Gastroesophageal sphincter (tissue), 4 donors: ENCODE data around the gene COL7A1. TPM values are rescaled to one million over a fixed set of nuclear protein-coding genes. Genes with fewer than 3 reads are reported as not detected.

Experiments used
- ATAC-seq: fragments of 150-250 bp; one replicate; pipeline ENCODE4 v1.9.1; 2016; ENCODE audit warnings: mild to moderate bottlenecking, moderate library complexity
- H3K27ac ChIP-seq, 4 donors: fragments of 200-600 bp; sonication (generic) in 3 of 4; 1 replicate in 3 of 4; 2 replicates in 1 of 4; pipeline ENCODE4 v1.5.1; 2016 to 2019
- H3K27me3 ChIP-seq: fragments of 200-600 bp; sonication (generic); one replicate; pipeline ENCODE4 v1.5.1; 2019
- H3K36me3 ChIP-seq, 2 donors: fragments of 200-600 bp; sonication (generic); one replicate each; pipeline ENCODE4 v1.5.1; 2019; ENCODE audit warnings: control low read depth in 1 of 2
- H3K4me1 ChIP-seq, 3 donors: fragments of 200-600 bp; sonication (generic); 1 replicate in 2 of 3; 2 replicates in 1 of 3; pipeline ENCODE4 v1.5.1; 2016 to 2019; ENCODE audit warnings: control low read depth in 2 of 3
- H3K4me3 ChIP-seq, 2 donors: fragments of 200-600 bp; sonication (generic); one replicate each; pipeline ENCODE4 v1.5.1; 2019; ENCODE audit warnings: mild to moderate bottlenecking in 1 of 2, moderate library complexity in 1 of 2
- H3K9me3 ChIP-seq, 3 donors: fragments of 200-600 bp; sonication (generic); one replicate each; pipeline ENCODE4 v1.5.1; 2017 to 2019; ENCODE audit warnings: control low read depth in 2 of 3
- CTCF ChIP-seq, 4 experiments: fragments of 200-600 bp in 2 of 4; fragments of 450-650 bp in 2 of 4; sonication (generic) in 1 of 4; IDR thresholded peaks; one replicate each; pipeline ENCODE4 v1.5.1; 2017 to 2019; ENCODE audit warnings: antibody characterized with exemption in 4 of 4, mild to moderate bottlenecking in 2 of 4, moderate library complexity in 2 of 4
- EP300 ChIP-seq: sonication (generic); formaldehyde crosslinking; IDR thresholded peaks from one replicate; pipeline ENCODE4 v1.6.1; 2017; ENCODE audit warnings: antibody characterized with exemption, mild to moderate bottlenecking
- POLR2A ChIP-seq, 2 donors: fragments of 450-650 bp; IDR thresholded peaks; one replicate each; pipeline ENCODE4 v1.6.1; 2017; ENCODE audit warnings: antibody characterized with exemption in 2 of 2, mild to moderate bottlenecking in 2 of 2, moderate library complexity in 1 of 2
- POLR2AphosphoS5 ChIP-seq: sonication (generic); formaldehyde crosslinking; IDR thresholded peaks from one replicate; pipeline ENCODE4 v1.6.1; 2017; ENCODE audit warnings: antibody characterized with exemption
- WGBS, 2 donors: methylation state at CpG; one replicate each; pipeline ENCODE4 v1.1.5; 2018; ENCODE audit warnings: low coverage in 1 of 2; 5-methylcytosine and 5-hydroxymethylcytosine counted together
- total RNA-seq, 4 donors: library from RNA; depleted of rRNA; stranded (reverse); fragments of >200 nt; gene quantifications; one replicate each; pipeline ENCODE4 v1.1.0, GENCODE V29; 2016

Gene COL7A1
- total RNA-seq, 4 donors from 2014 or later = 1.7 to 3.9 (median 1.9) TPM

GRCh38 chr3:48598323-48599076 lies 3.4 kb upstream of the COL7A1 start:
- ATAC-seq = peak; percentile 63
- WGBS, 2 donors = 36% methylated on average over 2 of the region's 5 CpGs; no CpG with 5 or more reads in 1 of the 2 donors
- peaks cover 0 to 63% of the 10 kb centered on the region in 2 donors for H3K36me3 ChIP-seq
- peak overlapping the region in 3 of 4 donors; percentile 74 to 89 (median 83) for H3K27ac ChIP-seq
- H3K4me3 ChIP-seq = no peak overlapping the region
- H3K4me1 ChIP-seq = peaks cover 0 to 42% (median 32%) of the 10 kb centered on the region in 3 donors
- peak; percentile 40 for TF ChIP-seq POLR2AphosphoS5
- peak in 1 of 4 experiments; percentile 4 for TF ChIP-seq CTCF (IDR thresholded peaks at IDR 0.05)
- TF ChIP-seq EP300 = no peak
- peaks cover 19% of the 10 kb centered on the region for H3K27me3 ChIP-seq
- H3K9me3 ChIP-seq = no peaks in the 10 kb centered on the region

- no peak for TF ChIP-seq EP300
- TF ChIP-seq CTCF (IDR thresholded peaks at IDR 0.05) = no peak
- TF ChIP-seq POLR2A (IDR thresholded peaks at IDR 0.05) = no peak
- no peak for TF ChIP-seq POLR2AphosphoS5
- H3K9me3 ChIP-seq = no peaks in the 10 kb centered on the region
- H3K36me3 ChIP-seq = peaks cover 0 to 52% of the 10 kb centered on the region in 2 donors
- H3K27ac ChIP-seq = peak overlapping the region in 3 of 4 donors; percentile 74 to 89 (median 83)
- WGBS, 2 donors = 68% methylated on average over 3 of the region's 6 CpGs; no CpG with 5 or more reads in 1 of the 2 donors
- H3K27me3 ChIP-seq = peaks cover 30% of the 10 kb centered on the region
- no peak overlapping the region for H3K4me3 ChIP-seq
- ATAC-seq = no peak
- peaks cover 0 to 42% (median 32%) of the 10 kb centered on the region in 3 donors for H3K4me1 ChIP-seq
These were observed 2.3 kb upstream of the COL7A1 start for GRCh38 chr3:48597408-48597800.

- no peak for ATAC-seq
- TF ChIP-seq EP300 = no peak
- no peak for TF ChIP-seq POLR2A (IDR thresholded peaks at IDR 0.05)
- TF ChIP-seq POLR2AphosphoS5 = no peak
- TF ChIP-seq CTCF (IDR thresholded peaks at IDR 0.05) = no peak
- H3K4me1 ChIP-seq = peaks cover 0 to 42% (median 32%) of the 10 kb centered on the region in 3 donors
- peak overlapping the region in 3 of 4 donors; percentile 74 to 89 (median 83) for H3K27ac ChIP-seq
- H3K9me3 ChIP-seq = no peaks in the 10 kb centered on the region
- 63 to 100% methylated on average over 1 to 3 of the region's 8 CpGs for WGBS, 2 donors
- H3K27me3 ChIP-seq = peaks cover 36% of the 10 kb centered on the region
- H3K4me3 ChIP-seq = no peak overlapping the region
- H3K36me3 ChIP-seq = peaks cover 0 to 46% of the 10 kb centered on the region in 2 donors
These were observed 1.7 kb upstream of the COL7A1 start for GRCh38 chr3:48596676-48597407.

- TF ChIP-seq CTCF (IDR thresholded peaks at IDR 0.05) (no peak), POLR2A (IDR thresholded peaks at IDR 0.05) (no peak), EP300 (no peak), POLR2AphosphoS5 (no peak)
- Histone ChIP-seq H3K27ac (peak overlapping the region in 2 of 4 donors; percentile 31 to 83), H3K4me3 (no peak overlapping the region), H3K27me3 (peaks cover 39% of the 10 kb centered on the region), H3K36me3 (peaks cover 0 to 39% of the 10 kb centered on the region in 2 donors), H3K9me3 (no peaks in the 10 kb centered on the region), H3K4me1 (peaks cover 0 to 42% (median 32%) of the 10 kb centered on the region in 3 donors)
- 50 to 89% methylated on average over 1 to 2 of the region's 5 CpGs for WGBS, 2 donors
- no peak for ATAC-seq
These were observed 1.0 kb upstream of the COL7A1 start for GRCh38 chr3:48596157-48596556.
